ENCODE data around the gene CYSLTR2.

The CYSLTR2 gene

DNA sequence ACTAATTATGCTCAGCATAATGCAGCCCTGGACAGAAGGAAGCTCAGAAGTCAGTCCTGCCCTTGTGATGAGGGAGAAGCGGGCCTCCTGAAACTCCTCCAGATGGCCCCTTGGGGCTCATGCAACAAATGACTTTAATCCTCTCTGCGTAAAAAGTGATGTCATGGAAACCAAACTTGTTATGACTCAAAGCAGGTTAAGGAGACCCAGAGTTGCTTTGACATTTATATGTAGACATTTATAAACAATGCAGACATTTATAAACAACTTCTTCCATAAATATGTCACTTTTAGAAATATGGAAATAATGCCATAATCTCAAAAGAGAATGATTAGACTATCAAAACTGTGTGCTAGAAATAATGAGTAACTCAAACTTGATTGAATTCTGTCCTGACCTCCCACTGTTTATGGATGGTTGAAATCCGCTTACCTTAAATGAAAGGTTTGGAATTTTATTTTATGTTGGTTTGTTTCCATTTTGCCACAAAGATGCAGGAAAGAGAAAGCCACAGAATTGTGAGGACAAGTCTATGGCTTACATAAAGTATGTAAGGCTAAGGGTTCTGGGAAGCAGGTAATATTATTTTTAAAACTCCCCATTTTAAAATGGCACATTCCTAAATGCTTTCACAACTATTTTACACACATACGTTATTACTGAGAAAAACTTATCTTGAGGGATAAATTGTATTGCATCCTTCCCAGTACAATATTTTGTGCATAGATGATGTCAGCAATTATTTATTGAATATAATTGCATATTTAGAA lies 73.7 kb downstream of the CYSLTR2 start:
- Histone ChIP-seq H3K4me2 (ENCODE audit: low read length) (no peak overlapping the region), H3K4me3 (ENCODE audit: low read length) (no peak overlapping the region), H3K9ac (ENCODE audit: low read depth, low read length) (no peak overlapping the region), H3K9me3 (replicated peaks; ENCODE audit: low read length) (no peaks in the 10 kb centered on the region), H3K36me3 (ENCODE audit: insufficient read depth, low read length) (no peaks in the 10 kb centered on the region), H3K4me1 (ENCODE audit: control insufficient read depth, insufficient read depth, low read length) (peaks cover 12% of the 10 kb centered on the region), H3K27me3 (ENCODE audit: control insufficient read depth, insufficient read depth, low read length) (no peaks in the 10 kb centered on the region)

DNA sequence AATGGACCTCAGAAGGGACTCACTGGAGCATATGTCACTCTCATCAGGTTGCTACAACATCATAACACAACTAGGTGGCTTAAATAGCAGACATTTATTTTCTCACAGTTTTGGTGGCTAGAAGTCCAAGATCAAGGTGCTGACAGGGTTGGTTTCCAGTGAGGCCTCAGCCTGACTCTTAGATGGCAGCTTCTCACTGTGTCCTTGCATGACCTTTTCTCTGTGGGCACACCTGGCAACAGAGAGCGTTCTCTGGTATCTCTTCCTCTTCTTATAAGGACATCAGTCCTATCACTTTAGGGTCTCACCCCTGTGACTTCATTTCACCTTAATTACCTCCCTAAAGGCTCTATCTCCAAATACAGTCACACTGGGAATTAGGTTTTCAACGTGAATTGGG lies 74.5 kb downstream of the CYSLTR2 start:
- Histone ChIP-seq H3K4me1 (ENCODE audit: control insufficient read depth, insufficient read depth, low read length) (peaks cover 12% of the 10 kb centered on the region), H3K27me3 (ENCODE audit: control insufficient read depth, insufficient read depth, low read length) (no peaks in the 10 kb centered on the region), H3K9me3 (replicated peaks; ENCODE audit: low read length) (no peaks in the 10 kb centered on the region), H3K4me3 (ENCODE audit: low read length) (no peak overlapping the region), H3K4me2 (ENCODE audit: low read length) (no peak overlapping the region), H3K36me3 (ENCODE audit: insufficient read depth, low read length) (no peaks in the 10 kb centered on the region), H3K9ac (ENCODE audit: low read depth, low read length) (no peak overlapping the region)

DNA sequence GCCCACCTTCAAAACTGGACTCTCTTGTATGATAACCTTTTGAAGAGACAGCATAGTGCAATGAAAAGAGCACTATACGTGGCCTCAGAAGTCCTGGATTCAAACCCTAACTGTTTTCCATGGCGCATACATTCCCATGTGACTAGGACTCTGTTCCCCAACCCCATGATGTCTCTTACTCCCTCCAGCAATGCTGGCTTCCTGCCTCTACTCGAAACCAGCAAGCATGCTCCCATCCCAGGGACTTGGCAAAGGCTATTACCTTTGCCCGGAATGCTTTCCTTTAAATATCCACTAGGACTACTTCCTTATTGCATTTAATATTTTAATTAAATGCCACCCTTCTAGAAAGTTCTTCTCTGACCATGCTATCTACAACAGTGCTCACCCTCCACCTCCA lies 75.1 kb downstream of the CYSLTR2 start:
- H3K9me3 ChIP-seq (replicated peaks; ENCODE audit: low read length), result no peaks in the 10 kb centered on the region
- no peak overlapping the region for H3K4me3 ChIP-seq (ENCODE audit: low read length)
- no peaks in the 10 kb centered on the region for H3K27me3 ChIP-seq (ENCODE audit: control insufficient read depth, insufficient read depth, low read length)
- H3K36me3 ChIP-seq (ENCODE audit: insufficient read depth, low read length), result no peaks in the 10 kb centered on the region
- no peak overlapping the region for H3K4me2 ChIP-seq (ENCODE audit: low read length)
- no peak overlapping the region for H3K9ac ChIP-seq (ENCODE audit: low read depth, low read length)
- peaks cover 12% of the 10 kb centered on the region for H3K4me1 ChIP-seq (ENCODE audit: control insufficient read depth, insufficient read depth, low read length)

- H3K36me3 ChIP-seq (ENCODE audit: insufficient read depth, low read length), result no peaks in the 10 kb centered on the region
- H3K9me3 ChIP-seq (replicated peaks; ENCODE audit: low read length), result no peaks in the 10 kb centered on the region
- no peak overlapping the region for H3K4me2 ChIP-seq (ENCODE audit: low read length)
- no peak overlapping the region for H3K4me3 ChIP-seq (ENCODE audit: low read length)
- H3K4me1 ChIP-seq (ENCODE audit: control insufficient read depth, insufficient read depth, low read length), result peaks cover 12% of the 10 kb centered on the region
- no peaks in the 10 kb centered on the region for H3K27me3 ChIP-seq (ENCODE audit: control insufficient read depth, insufficient read depth, low read length)
- no peak overlapping the region for H3K9ac ChIP-seq (ENCODE audit: low read depth, low read length)
Observed at GRCh38 chr13:48729856-48730255, 76.1 kb downstream of the CYSLTR2 start.

DNA sequence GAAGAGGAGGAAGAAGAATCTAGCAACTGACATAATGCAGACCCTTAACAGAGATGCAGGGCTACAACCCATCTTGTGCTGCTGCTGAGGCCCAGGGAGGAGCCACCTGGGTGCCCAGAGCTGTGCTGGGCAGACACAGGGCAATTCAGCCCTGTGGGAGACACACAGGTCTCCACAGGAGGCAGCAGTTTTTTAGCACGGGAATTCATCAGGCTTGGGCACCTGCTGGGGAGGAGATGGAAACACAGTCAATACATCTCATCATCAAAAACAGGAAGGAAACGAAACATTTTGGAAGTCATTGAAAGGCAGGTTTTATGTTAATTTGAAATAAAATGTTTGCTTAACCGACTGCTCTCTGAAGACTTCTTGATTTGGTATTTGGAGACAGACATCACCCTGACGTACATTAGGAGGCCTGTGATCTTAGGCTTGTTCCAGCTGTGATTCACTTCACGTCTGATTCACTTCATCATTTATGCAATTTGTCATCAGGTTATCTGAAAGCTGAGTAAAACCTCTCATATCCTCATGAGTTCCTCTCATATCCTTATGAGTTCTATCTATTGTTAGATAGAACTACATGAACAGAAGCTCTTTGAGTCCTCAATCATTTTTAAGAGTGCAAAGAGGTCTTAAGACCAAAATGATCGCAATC lies 77.4 kb downstream of the CYSLTR2 start:
- peak overlapping the region; percentile 41 for H3K9ac ChIP-seq (ENCODE audit: low read depth, low read length)
- H3K4me3 ChIP-seq (ENCODE audit: low read length), result no peak overlapping the region
- no peaks in the 10 kb centered on the region for H3K9me3 ChIP-seq (replicated peaks; ENCODE audit: low read length)
- no peaks in the 10 kb centered on the region for H3K36me3 ChIP-seq (ENCODE audit: insufficient read depth, low read length)
- H3K27me3 ChIP-seq (ENCODE audit: control insufficient read depth, insufficient read depth, low read length), result peaks cover 5% of the 10 kb centered on the region
- peak overlapping the region; percentile 55 for H3K4me2 ChIP-seq (ENCODE audit: low read length)
- H3K4me1 ChIP-seq (ENCODE audit: control insufficient read depth, insufficient read depth, low read length), result peaks cover 12% of the 10 kb centered on the region

- Histone ChIP-seq H3K36me3 (ENCODE audit: insufficient read depth, low read length) (no peaks in the 10 kb centered on the region), H3K4me1 (ENCODE audit: control insufficient read depth, insufficient read depth, low read length) (peaks cover 12% of the 10 kb centered on the region), H3K9ac (ENCODE audit: low read depth, low read length) (peak overlapping the region; percentile 41), H3K9me3 (replicated peaks; ENCODE audit: low read length) (no peaks in the 10 kb centered on the region), H3K4me2 (ENCODE audit: low read length) (peak overlapping the region; percentile 55), H3K4me3 (ENCODE audit: low read length) (peak overlapping the region; percentile 40), H3K27me3 (ENCODE audit: control insufficient read depth, insufficient read depth, low read length) (peaks cover 5% of the 10 kb centered on the region)
Observed at GRCh38 chr13:48731957-48732569, 78.3 kb downstream of the CYSLTR2 start.

- H3K27me3 ChIP-seq (ENCODE audit: control insufficient read depth, insufficient read depth, low read length), result peaks cover 5% of the 10 kb centered on the region
- H3K4me1 ChIP-seq (ENCODE audit: control insufficient read depth, insufficient read depth, low read length), result peaks cover 12% of the 10 kb centered on the region
- no peak overlapping the region for H3K4me3 ChIP-seq (ENCODE audit: low read length)
- H3K4me2 ChIP-seq (ENCODE audit: low read length), result no peak overlapping the region
- H3K9me3 ChIP-seq (replicated peaks; ENCODE audit: low read length), result no peaks in the 10 kb centered on the region
- H3K36me3 ChIP-seq (ENCODE audit: insufficient read depth, low read length), result no peaks in the 10 kb centered on the region
- H3K9ac ChIP-seq (ENCODE audit: low read depth, low read length), result no peak overlapping the region
Observed at GRCh38 chr13:48733739-48734335, 80.1 kb downstream of the CYSLTR2 start.

DNA sequence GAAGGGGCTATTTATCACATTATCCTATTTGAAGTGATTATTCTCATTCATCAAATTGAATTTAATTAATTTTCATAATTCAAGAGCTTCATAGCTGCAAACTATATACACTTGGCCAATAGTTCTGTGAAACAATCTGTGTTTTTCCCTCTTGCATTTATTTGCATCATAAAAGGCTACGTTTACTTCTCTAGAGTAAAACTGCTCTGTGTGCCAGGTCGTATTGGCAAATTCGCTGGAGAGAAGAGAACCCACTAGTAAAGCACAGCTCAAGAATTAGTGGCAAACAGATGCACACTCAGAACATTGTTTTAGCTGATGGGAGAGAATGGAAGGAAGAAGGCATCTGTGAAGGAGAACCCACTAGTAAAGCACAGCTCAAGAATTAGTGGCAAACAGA lies 81.8 kb downstream of the CYSLTR2 start:
- Histone ChIP-seq H3K4me1 (ENCODE audit: control insufficient read depth, insufficient read depth, low read length) (peaks cover 12% of the 10 kb centered on the region), H3K9ac (ENCODE audit: low read depth, low read length) (no peak overlapping the region), H3K4me3 (ENCODE audit: low read length) (no peak overlapping the region), H3K27me3 (ENCODE audit: control insufficient read depth, insufficient read depth, low read length) (peaks cover 5% of the 10 kb centered on the region), H3K36me3 (ENCODE audit: insufficient read depth, low read length) (no peaks in the 10 kb centered on the region), H3K4me2 (ENCODE audit: low read length) (no peak overlapping the region), H3K9me3 (replicated peaks; ENCODE audit: low read length) (no peaks in the 10 kb centered on the region)

DNA sequence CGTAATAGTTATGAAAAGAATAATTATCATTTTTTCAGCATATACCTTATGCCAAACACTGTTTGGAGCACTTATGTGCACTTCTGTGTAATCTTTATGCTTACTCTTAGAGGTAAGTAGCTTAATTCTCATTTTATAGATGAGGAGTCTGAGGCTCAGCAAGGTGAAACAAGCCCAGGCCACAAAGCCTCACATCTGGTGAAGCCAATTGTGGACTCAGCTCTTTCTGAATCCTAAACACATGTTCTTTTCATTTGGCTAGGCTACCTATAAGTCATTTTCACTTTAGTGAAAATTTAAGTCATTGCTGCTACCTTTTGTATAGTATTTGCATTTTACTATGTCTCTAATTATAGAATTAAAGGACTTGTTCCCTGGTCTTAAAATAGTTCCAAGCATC lies 84.0 kb downstream of the CYSLTR2 start:
- Histone ChIP-seq H3K4me1 (ENCODE audit: control insufficient read depth, insufficient read depth, low read length) (no peaks in the 10 kb centered on the region), H3K36me3 (ENCODE audit: insufficient read depth, low read length) (no peaks in the 10 kb centered on the region), H3K9me3 (replicated peaks; ENCODE audit: low read length) (no peaks in the 10 kb centered on the region), H3K4me2 (ENCODE audit: low read length) (no peak overlapping the region), H3K9ac (ENCODE audit: low read depth, low read length) (no peak overlapping the region), H3K27me3 (ENCODE audit: control insufficient read depth, insufficient read depth, low read length) (peaks cover 5% of the 10 kb centered on the region), H3K4me3 (ENCODE audit: low read length) (no peak overlapping the region)

DNA sequence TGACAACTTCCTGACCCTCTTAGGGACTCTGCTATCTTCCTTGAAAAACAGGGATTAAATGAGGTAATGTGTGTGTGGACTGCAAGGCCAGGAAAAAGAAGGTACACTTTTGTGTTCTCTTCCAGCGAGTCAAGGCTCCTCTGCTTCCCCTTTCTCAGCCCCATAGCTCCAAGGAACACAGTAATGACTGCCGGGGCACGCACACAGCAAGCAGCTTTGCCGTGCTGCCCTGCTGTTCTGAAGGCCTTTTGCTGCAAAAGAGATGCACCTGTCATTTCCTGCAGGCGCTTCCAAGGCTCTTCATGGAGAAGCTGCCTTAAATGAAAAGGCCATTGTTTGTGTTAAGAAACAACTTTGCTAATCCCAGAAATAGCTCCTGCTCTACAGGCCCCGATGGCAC lies 84.6 kb downstream of the CYSLTR2 start:
- Histone ChIP-seq H3K4me2 (ENCODE audit: low read length) (no peak overlapping the region), H3K27me3 (ENCODE audit: control insufficient read depth, insufficient read depth, low read length) (peaks cover 5% of the 10 kb centered on the region), H3K9ac (ENCODE audit: low read depth, low read length) (no peak overlapping the region), H3K4me1 (ENCODE audit: control insufficient read depth, insufficient read depth, low read length) (no peaks in the 10 kb centered on the region), H3K9me3 (replicated peaks; ENCODE audit: low read length) (no peaks in the 10 kb centered on the region), H3K4me3 (ENCODE audit: low read length) (no peak overlapping the region), H3K36me3 (ENCODE audit: insufficient read depth, low read length) (no peaks in the 10 kb centered on the region)

DNA sequence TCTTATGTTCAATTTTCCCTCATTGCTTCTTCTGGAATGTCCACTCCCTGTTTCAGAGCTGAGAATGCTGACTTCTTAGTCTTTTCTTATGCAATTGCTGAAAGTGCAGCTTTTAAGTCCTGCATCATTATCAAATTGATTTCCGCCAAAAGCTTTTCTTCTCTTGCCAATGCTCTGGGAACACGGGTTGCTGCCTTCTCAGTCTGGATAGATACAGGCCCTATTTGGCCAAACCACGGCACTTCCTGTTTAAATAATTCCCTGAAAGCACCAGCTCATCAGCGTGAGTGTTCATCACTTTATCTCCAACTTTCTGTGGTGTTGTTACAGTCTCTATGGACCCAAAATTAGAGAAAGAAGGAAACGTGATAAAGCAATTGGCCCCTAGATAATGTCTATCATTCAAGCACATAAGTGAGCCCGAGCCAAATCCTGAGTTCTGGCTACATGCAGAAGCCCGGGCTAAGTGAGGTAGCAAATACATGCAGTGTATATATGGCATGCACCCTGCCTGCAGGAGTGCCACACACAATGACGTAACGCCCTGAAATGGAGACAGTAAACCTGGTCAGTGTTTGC lies 85.7 kb downstream of the CYSLTR2 start:
- H3K9me3 ChIP-seq (replicated peaks; ENCODE audit: low read length), result no peaks in the 10 kb centered on the region
- H3K36me3 ChIP-seq (ENCODE audit: insufficient read depth, low read length), result no peaks in the 10 kb centered on the region
- no peak overlapping the region for H3K9ac ChIP-seq (ENCODE audit: low read depth, low read length)
- no peaks in the 10 kb centered on the region for H3K4me1 ChIP-seq (ENCODE audit: control insufficient read depth, insufficient read depth, low read length)
- no peak overlapping the region for H3K4me3 ChIP-seq (ENCODE audit: low read length)
- H3K4me2 ChIP-seq (ENCODE audit: low read length), result no peak overlapping the region
- H3K27me3 ChIP-seq (ENCODE audit: control insufficient read depth, insufficient read depth, low read length), result peaks cover 5% of the 10 kb centered on the region
